ENCODE measurements around the gene SULT2A1. TPM values are rescaled to one million over a fixed set of nuclear protein-coding genes. Genes with fewer than 3 reads are reported as not detected.
"Not testable (repeated sequence)": the region's sequence is repeated elsewhere in the genome, so short reads cannot be mapped to it uniquely, and the experiment has no call there.

The SULT2A1 gene
- total RNA-seq (ENCODE audit: unreplicated experiment), result not detected
- long read RNA-seq, result 0 reads

GRCh38 chr19:47886010-47886559, at the start of gene SULT2A1:
TSS of gene SULT2A1 (minus strand) at chr19:47886315. CDS start at chr19:47886257, 58 bp downstream.
- H3K4me1 Mint-ChIP-seq (ENCODE audit: unreplicated experiment), result peaks cover 6% of the 10 kb centered on the region
- no peak for TF ChIP-seq CTCF (IDR thresholded peaks at IDR 0.05; ENCODE audit: unreplicated experiment)

GRCh38 chr19:47928581-47928980, 42.5 kb upstream of the SULT2A1 start:
- H3K4me1 Mint-ChIP-seq (ENCODE audit: unreplicated experiment); H3K4me3 Mint-ChIP-seq (ENCODE audit: unreplicated experiment); H3K27ac Mint-ChIP-seq (ENCODE audit: unreplicated experiment); H3K9me3 Mint-ChIP-seq (ENCODE audit: unreplicated experiment); H3K36me3 Mint-ChIP-seq (ENCODE audit: low read depth, unreplicated experiment); DNase-seq (ENCODE audit: low spot score); H3K27me3 Mint-ChIP-seq (ENCODE audit: unreplicated experiment): not testable (repeated sequence)

More at GRCh38 chr19:47886010-47886559, at the start of gene SULT2A1:
- H3K4me3 Mint-ChIP-seq (ENCODE audit: unreplicated experiment), result no peak within 1 kb of the TSS
- no peaks in the 10 kb centered on the region for H3K9me3 Mint-ChIP-seq (ENCODE audit: unreplicated experiment)
- no peak for DNase-seq (ENCODE audit: low spot score)
- H3K27me3 Mint-ChIP-seq (ENCODE audit: unreplicated experiment), result peaks cover 3% of the 10 kb centered on the region
- H3K36me3 Mint-ChIP-seq (ENCODE audit: low read depth, unreplicated experiment), result peaks cover 4% of the 10 kb centered on the region
- no peak within 1 kb of the TSS for H3K27ac Mint-ChIP-seq (ENCODE audit: unreplicated experiment)

GRCh38 chr19:47920107-47920506, 34.0 kb upstream of the SULT2A1 start:
- H3K4me1 Mint-ChIP-seq (ENCODE audit: unreplicated experiment); H3K9me3 Mint-ChIP-seq (ENCODE audit: unreplicated experiment); H3K4me3 Mint-ChIP-seq (ENCODE audit: unreplicated experiment); H3K27me3 Mint-ChIP-seq (ENCODE audit: unreplicated experiment); H3K36me3 Mint-ChIP-seq (ENCODE audit: low read depth, unreplicated experiment); H3K27ac Mint-ChIP-seq (ENCODE audit: unreplicated experiment); DNase-seq (ENCODE audit: low spot score): not testable (repeated sequence)
- TF ChIP-seq CTCF (IDR thresholded peaks at IDR 0.05; ENCODE audit: unreplicated experiment), result peak; percentile 67

GRCh38 chr19:47910191-47910590, 24.1 kb upstream of the SULT2A1 start:
- not testable (repeated sequence) for H3K9me3 Mint-ChIP-seq (ENCODE audit: unreplicated experiment); H3K36me3 Mint-ChIP-seq (ENCODE audit: low read depth, unreplicated experiment); H3K4me3 Mint-ChIP-seq (ENCODE audit: unreplicated experiment); H3K27me3 Mint-ChIP-seq (ENCODE audit: unreplicated experiment); H3K27ac Mint-ChIP-seq (ENCODE audit: unreplicated experiment); DNase-seq (ENCODE audit: low spot score); H3K4me1 Mint-ChIP-seq (ENCODE audit: unreplicated experiment)

GRCh38 chr19:47909350-47909749, 23.2 kb upstream of the SULT2A1 start:
- H3K27me3 Mint-ChIP-seq (ENCODE audit: unreplicated experiment); H3K9me3 Mint-ChIP-seq (ENCODE audit: unreplicated experiment); H3K4me1 Mint-ChIP-seq (ENCODE audit: unreplicated experiment); H3K36me3 Mint-ChIP-seq (ENCODE audit: low read depth, unreplicated experiment); H3K4me3 Mint-ChIP-seq (ENCODE audit: unreplicated experiment); H3K27ac Mint-ChIP-seq (ENCODE audit: unreplicated experiment): not testable (repeated sequence)
- peak; percentile 34 for TF ChIP-seq CTCF (IDR thresholded peaks at IDR 0.05; ENCODE audit: unreplicated experiment)
- peak; percentile 52 for DNase-seq (ENCODE audit: low spot score)

GRCh38 chr19:47901370-47901769, 15.3 kb upstream of the SULT2A1 start:
- no peak for TF ChIP-seq CTCF (IDR thresholded peaks at IDR 0.05; ENCODE audit: unreplicated experiment)
- no peak for DNase-seq (ENCODE audit: low spot score)
- Mint-ChIP-seq H3K9me3 (ENCODE audit: unreplicated experiment) (no peaks in the 10 kb centered on the region), H3K4me3 (ENCODE audit: unreplicated experiment) (no peak overlapping the region), H3K27me3 (ENCODE audit: unreplicated experiment) (peaks cover 4% of the 10 kb centered on the region), H3K4me1 (ENCODE audit: unreplicated experiment) (peaks cover 6% of the 10 kb centered on the region), H3K27ac (ENCODE audit: unreplicated experiment) (no peak overlapping the region), H3K36me3 (ENCODE audit: low read depth, unreplicated experiment) (no peaks in the 10 kb centered on the region)

All from endothelial cell (in vitro differentiated cells).